ENCODE data around the gene ERF. TPM values are rescaled to one million over a fixed set of nuclear protein-coding genes. Genes with fewer than 3 reads are reported as not detected.

Gene ERF
- total and polyA plus RNA-seq, 2 of the 8 experiments (the other 6 are each of a cell fraction or from before 2014, with no cell fraction given) = 43.7 to 62.7 TPM

DNA sequence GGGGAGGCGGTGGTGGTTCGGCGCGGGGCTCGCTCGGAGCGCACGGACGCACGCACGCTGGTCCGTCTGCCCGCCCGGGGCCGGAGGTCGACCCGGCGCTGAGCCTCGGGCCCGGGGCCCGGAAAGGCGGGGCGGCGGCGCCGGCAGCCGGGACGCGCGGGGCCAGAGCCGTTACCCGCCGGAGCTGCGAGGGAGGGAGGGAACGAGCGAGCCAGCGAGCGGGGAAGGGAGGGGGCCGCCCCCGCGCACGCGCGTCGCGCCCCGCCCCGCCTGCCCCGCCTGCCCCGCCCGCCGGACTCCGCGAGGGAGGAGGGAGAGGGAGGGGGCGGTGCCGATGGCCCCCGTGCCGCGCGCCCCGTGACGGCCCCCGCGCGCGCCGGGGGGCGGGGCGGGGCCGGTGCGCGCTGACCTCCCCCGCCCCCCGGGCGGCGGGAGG, 29.2 kb upstream of the ERF start:
- H3K79me2 ChIP-seq (ENCODE audit: control insufficient read depth in 1 of 2, insufficient read depth in 2 of 2, low read length in 2 of 2) = peaks cover 0 to 22% of the 10 kb centered on the region in 2 experiments; a peak in 2 of 4 replicates
- peaks cover 9 to 21% (median 18%) of the 10 kb centered on the region in 4 experiments; a peak in 7 of 8 replicates for H3K36me3 ChIP-seq (ENCODE audit: control insufficient read depth in 2 of 4, insufficient read depth in 4 of 4, low read length in 3 of 4)
- no peak overlapping the region for H3K18ac ChIP-seq (ENCODE audit: extremely low read depth, low read length)
- H2AFZ ChIP-seq (ENCODE audit: low read length) = no peak overlapping the region
- no peak overlapping the region for H3K4ac ChIP-seq (replicated peaks; ENCODE audit: insufficient read length, low read depth, low read length)
- no peak overlapping the region for H4K8ac ChIP-seq (ENCODE audit: extremely low read depth, insufficient read depth, low read length)
- peak overlapping the region; percentile 34 to 97; a peak in 2 of 4 replicates for H3K4me2 ChIP-seq (ENCODE audit: insufficient read depth in 1 of 2, low read depth in 2 of 2, low read length in 2 of 2)
- no peaks in the 10 kb centered on the region for H3K27me3 ChIP-seq (replicated peaks in 1 of 4; ENCODE audit: control insufficient read depth in 3 of 4, extremely low read depth in 1 of 4, insufficient read depth in 3 of 4, low read length in 3 of 4)
- no peak overlapping the region for H2BK5ac ChIP-seq (ENCODE audit: low read depth, low read length)
- WGBS, 2 experiments (ENCODE audit: extremely low coverage in 1 of 2, insufficient coverage in 1 of 2, insufficient read length in 1 of 2, insufficient replicate concordance in 2 of 2, low coverage in 1 of 2, low lambda C conversion rate in 2 of 2, missing lambda C conversion rate in 1 of 2) = no CpG with 5 or more reads among the region's 76 CpGs
- CTCF ChIA-PET (ENCODE audit: partially characterized antibody) = interaction anchor here (1.2 to 6.6 kb wide), 3 partner anchors 9 to 41 kb away, joined by 3 to 41 read pairs (median 3); no protein-coding TSS in a partner anchor
- peaks cover 21% of the 10 kb centered on the region for H3K79me1 ChIP-seq (ENCODE audit: low read depth, low read length)
- peaks cover 3 to 16% of the 10 kb centered on the region in 2 experiments for H4K20me1 ChIP-seq (replicated peaks in 1 of 2; ENCODE audit: control insufficient read depth in 1 of 2, insufficient read depth in 2 of 2, low read length in 2 of 2)
- DNase-seq (ENCODE audit: low read depth in 1 of 2, low spot score in 2 of 2) (no peak), FAIRE-seq (no peak)
- H3K4me1 ChIP-seq (replicated peaks in 1 of 4; ENCODE audit: control insufficient read depth in 3 of 4, insufficient read depth in 4 of 4, low read length in 3 of 4) = peaks cover 9 to 42% (median 29%) of the 10 kb centered on the region in 4 experiments
- no peak overlapping the region for H3K23ac ChIP-seq (ENCODE audit: insufficient read length)
- peak overlapping the region; percentile 29 to 57 (median 41); a peak in 4 of 8 replicates for H3K4me3 ChIP-seq (ENCODE audit: extremely low read depth in 1 of 4, insufficient read depth in 2 of 4, low read depth in 3 of 4, low read length in 4 of 4)
- H4K91ac ChIP-seq (replicated peaks; ENCODE audit: insufficient read length, low read length) = no peak overlapping the region
- no peak overlapping the region for H2BK20ac ChIP-seq (ENCODE audit: low read length)
- H2BK120ac ChIP-seq (replicated peaks; ENCODE audit: low read depth, low read length) = no peak overlapping the region
- TF ChIP-seq GTF2F1 (IDR thresholded peaks at IDR 0.05; ENCODE audit: borderline replicate concordance, low read depth, low read length) (no peak), PHF8 (conservative IDR thresholded peaks at IDR 0.05; ENCODE audit: low read depth, low read length) (peak; percentile 39), NRF1 (IDR thresholded peaks at IDR 0.05; ENCODE audit: low read depth, low read length) (peak; percentile 10; the same call in 1 of the 2 replicates), KDM4A (IDR thresholded peaks at IDR 0.05; ENCODE audit: low read depth, low read length, severe bottlenecking) (peak; percentile 26)
- peaks cover 30% of the 10 kb centered on the region for H3K23me2 ChIP-seq (ENCODE audit: low read depth, low read length)
- H3K9me3 ChIP-seq (ENCODE audit: insufficient read depth in 2 of 2, low read depth in 1 of 2, low read length in 1 of 2) = no peaks in the 10 kb centered on the region
- POLR2A ChIA-PET (ENCODE audit: partially characterized antibody) = interaction anchor here (1.0 to 4.3 kb wide), 3 partner anchors 11 to 34 kb away, joined by 3 to 20 read pairs (median 4); no protein-coding TSS in a partner anchor
- no peak overlapping the region for H2BK12ac ChIP-seq (ENCODE audit: low read depth, low read length)
- H4K5ac ChIP-seq (ENCODE audit: insufficient read length, low read depth, low read length) = no peak overlapping the region
- no peak overlapping the region for H3K14ac ChIP-seq (ENCODE audit: insufficient read length)
- no peak overlapping the region for H3K56ac ChIP-seq (replicated peaks; ENCODE audit: insufficient read length, low read depth, low read length)
- peak overlapping the region in 2 of 4 experiments; percentile 25 to 41; a peak in 2 of 7 replicates for H3K9ac ChIP-seq (replicated peaks in 1 of 4; ENCODE audit: extremely low read depth in 1 of 4, low read depth in 3 of 4, low read length in 3 of 4)
- no peak overlapping the region; the same call in 1 of the 2 replicates for H3K27ac ChIP-seq (ENCODE audit: low read depth, low read length)
- no peak overlapping the region for H2AK5ac ChIP-seq (ENCODE audit: low read depth, low read length)
- no peak overlapping the region for H2BK15ac ChIP-seq (ENCODE audit: low read length)
